Trophoblast cell (in vitro differentiated cells and primary cell): ENCODE results near the gene LONRF2.

Experiments
- DNase-seq, 2 donors: peaks; one replicate each; pipeline ENCODE4 v3.0.0-alpha.2; 2016
- H2AFZ ChIP-seq: 2 replicates; pipeline ENCODE4 v1.6.1; 2013; ENCODE audit warnings: low read length, moderate library complexity, mild to moderate bottlenecking; ENCODE audit not compliant: insufficient read depth, poor library complexity
- H2AK5ac ChIP-seq: 2 replicates; pipeline ENCODE4 v1.6.1; 2013; ENCODE audit warnings: mild to moderate bottlenecking, low read length
- H2BK120ac ChIP-seq: 2 replicates; pipeline ENCODE4 v1.6.1; 2013; ENCODE audit warnings: low read length, mild to moderate bottlenecking, moderate library complexity; ENCODE audit not compliant: insufficient read depth, poor library complexity
- H2BK12ac ChIP-seq: 2 replicates; pipeline ENCODE4 v1.6.1; 2013; ENCODE audit warnings: mild to moderate bottlenecking, low read length, moderate library complexity
- H2BK5ac ChIP-seq: 2 replicates; pipeline ENCODE4 v1.6.1; 2013; ENCODE audit warnings: low read length, low read depth, moderate library complexity, mild to moderate bottlenecking; ENCODE audit not compliant: poor library complexity
- H3K14ac ChIP-seq: 2 replicates; pipeline ENCODE4 v1.6.1; 2013; ENCODE audit warnings: mild to moderate bottlenecking, low read length
- H3K18ac ChIP-seq: 2 replicates; pipeline ENCODE4 v1.6.1; 2013; ENCODE audit warnings: mild to moderate bottlenecking, low read length
- H3K23ac ChIP-seq: 2 replicates; pipeline ENCODE4 v1.6.1; 2013; ENCODE audit warnings: low read length
- H3K27ac ChIP-seq: 2 replicates; pipeline ENCODE4 v1.5.1; 2013; ENCODE audit warnings: low read depth, mild to moderate bottlenecking, inconsistent platforms, low read length, moderate library complexity
- H3K27me3 ChIP-seq: 2 replicates; pipeline ENCODE4 v1.6.1; 2013; ENCODE audit warnings: inconsistent platforms, mild to moderate bottlenecking, low read length, moderate library complexity; ENCODE audit not compliant: insufficient read depth
- H3K36me3 ChIP-seq, 2 experiments: 1 replicate in 1 of 2; 2 replicates in 1 of 2; pipeline ENCODE4 v1.6.1; 2013; ENCODE audit warnings: low read length in 2 of 2, mild to moderate bottlenecking in 2 of 2, moderate library complexity in 1 of 2; ENCODE audit not compliant: insufficient read depth in 2 of 2, control insufficient read depth in 1 of 2
- H3K4ac ChIP-seq: 2 replicates; pipeline ENCODE4 v1.6.1; 2013; ENCODE audit warnings: low read depth, mild to moderate bottlenecking, low read length, moderate library complexity
- H3K4me1 ChIP-seq, 2 experiments: 1 replicate in 1 of 2; 2 replicates in 1 of 2; pipeline ENCODE4 v1.6.1; 2013; ENCODE audit warnings: low read length in 2 of 2, mild to moderate bottlenecking in 2 of 2, moderate library complexity in 1 of 2; ENCODE audit not compliant: insufficient read depth in 2 of 2, control insufficient read depth in 1 of 2
- H3K4me2 ChIP-seq: 2 replicates; pipeline ENCODE4 v1.6.1; 2013; ENCODE audit warnings: inconsistent platforms, mild to moderate bottlenecking, low read length, moderate library complexity
- H3K4me3 ChIP-seq: 2 replicates; pipeline ENCODE4 v1.5.1; 2013; ENCODE audit warnings: mild to moderate bottlenecking, low read depth, low read length, inconsistent platforms
- H3K79me1 ChIP-seq: one replicate; pipeline ENCODE4 v1.6.1; 2013; ENCODE audit warnings: low read length
- H3K79me2 ChIP-seq: 2 replicates; pipeline ENCODE4 v1.6.1; 2013; ENCODE audit warnings: low read length, mild to moderate bottlenecking; ENCODE audit not compliant: control insufficient read depth, insufficient read depth, poor library complexity
- H3K9ac ChIP-seq: 2 replicates; pipeline ENCODE4 v1.6.1; 2013; ENCODE audit warnings: mild to moderate bottlenecking, low read length
- H3K9me3 ChIP-seq: 2 replicates; pipeline ENCODE4 v1.6.1; 2013; ENCODE audit warnings: low read depth, mild to moderate bottlenecking, control low read depth, inconsistent platforms, low read length; ENCODE audit not compliant: insufficient read depth
- H4K12ac ChIP-seq: 2 replicates; pipeline ENCODE4 v1.6.1; 2013; ENCODE audit warnings: low read depth, mild to moderate bottlenecking, low read length, moderate library complexity
- H4K8ac ChIP-seq: 2 replicates; pipeline ENCODE4 v1.6.1; 2013; ENCODE audit warnings: low read depth, mild to moderate bottlenecking, low read length, moderate library complexity
- H4K91ac ChIP-seq: one replicate; pipeline ENCODE4 v1.6.1; 2013; ENCODE audit warnings: low read depth, mild to moderate bottlenecking, low read length, moderate library complexity
- WGBS: extraction: QIAGEN DNeasy Blood & Tissue Kit; methylation state at CpG from one replicate; pipeline ENCODE4 v1.1.7; 2013; ENCODE audit warnings: missing lambda C conversion rate; ENCODE audit not compliant: insufficient read length, insufficient coverage; ENCODE audit errors: extremely low coverage; 5-methylcytosine and 5-hydroxymethylcytosine counted together

Gene LONRF2

DNA sequence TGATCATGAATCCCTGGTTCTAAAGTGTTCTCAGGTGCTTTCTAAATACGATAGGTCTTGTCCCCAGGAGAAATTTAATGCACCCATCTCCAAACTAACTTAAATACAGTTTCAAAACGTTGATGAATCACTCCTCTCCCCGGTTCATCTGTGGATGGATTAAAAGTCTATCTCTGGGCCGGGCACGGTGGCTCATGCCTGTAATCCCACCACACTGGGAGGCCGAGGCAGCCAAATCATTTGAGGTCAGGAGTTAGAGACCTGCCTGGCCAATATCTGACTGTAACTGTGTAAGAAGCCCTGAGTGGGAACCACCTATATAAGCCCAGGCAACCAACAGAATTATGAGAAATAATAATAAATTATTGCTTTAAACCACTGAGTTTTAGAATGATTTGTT lies 78.7 kb downstream of the LONRF2 start:
- no CpG with 5 or more reads among the region's 6 CpGs for WGBS
- Histone ChIP-seq H2AK5ac (no peak overlapping the region), H4K8ac (no peak overlapping the region), H3K18ac (no peak overlapping the region), H4K12ac (no peak overlapping the region), H3K79me2 (no peaks in the 10 kb centered on the region), H2BK12ac (no peak overlapping the region), H3K4me3 (no peak overlapping the region), H3K27ac (no peak overlapping the region), H2BK5ac (no peak overlapping the region), H3K23ac (no peak overlapping the region), H4K91ac (no peak overlapping the region), H3K79me1 (peaks cover 2% of the 10 kb centered on the region), H3K4ac (no peak overlapping the region), H3K27me3 (no peaks in the 10 kb centered on the region), H3K4me1 (peaks cover 0 to 3% of the 10 kb centered on the region in 2 experiments), H3K36me3 (no peaks in the 10 kb centered on the region), H3K9ac (no peak overlapping the region), H3K9me3 (no peaks in the 10 kb centered on the region), H2BK120ac (no peak overlapping the region), H3K14ac (no peak overlapping the region), H3K4me2 (no peak overlapping the region), H2AFZ (no peak overlapping the region)
- no peak for DNase-seq

DNA sequence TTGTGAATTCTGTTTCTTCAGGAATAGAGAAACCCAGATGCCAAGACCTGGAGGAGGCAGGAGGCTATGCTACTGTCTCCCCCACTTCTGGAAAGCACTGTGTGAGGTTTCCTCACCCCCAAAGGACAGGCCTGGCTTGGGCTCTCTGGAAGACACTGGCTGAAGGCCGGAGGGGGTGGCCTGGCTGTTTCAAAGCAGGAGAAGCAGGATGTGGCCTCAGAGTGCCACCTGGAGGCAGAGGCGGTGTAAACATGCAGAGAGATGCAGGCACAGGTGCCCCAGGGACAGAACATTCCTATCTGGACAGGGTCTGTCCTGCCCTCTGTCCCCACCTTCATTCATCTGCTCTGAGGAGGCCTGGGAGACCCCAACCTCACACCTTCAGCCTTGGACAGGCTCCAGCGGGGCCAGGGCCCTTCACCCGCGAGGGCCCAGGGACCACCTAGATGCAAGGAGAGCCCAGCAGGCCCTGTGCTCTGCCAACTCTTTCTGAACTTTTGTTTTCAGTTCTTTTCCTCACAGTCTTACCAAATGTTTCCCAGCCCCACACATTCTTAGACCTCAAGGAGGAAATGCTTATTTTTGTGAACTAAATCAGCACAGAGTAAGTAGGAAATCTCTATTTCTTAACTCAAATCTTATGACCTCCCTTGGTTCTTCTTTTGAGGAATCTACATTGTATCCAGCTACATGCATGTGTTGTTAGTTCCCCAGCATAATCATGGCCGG lies 79.2 kb downstream of the LONRF2 start:
- Histone ChIP-seq H3K27me3 (no peaks in the 10 kb centered on the region), H2BK120ac (no peak overlapping the region), H3K23ac (no peak overlapping the region), H4K8ac (no peak overlapping the region), H3K9me3 (no peaks in the 10 kb centered on the region), H3K4ac (no peak overlapping the region), H4K12ac (no peak overlapping the region), H2AFZ (no peak overlapping the region), H4K91ac (no peak overlapping the region), H2BK12ac (no peak overlapping the region), H3K4me1 (peaks cover 0 to 3% of the 10 kb centered on the region in 2 experiments), H2BK5ac (no peak overlapping the region), H3K4me3 (no peak overlapping the region), H3K9ac (no peak overlapping the region), H3K79me1 (peaks cover 2% of the 10 kb centered on the region), H3K18ac (no peak overlapping the region), H3K4me2 (no peak overlapping the region), H3K79me2 (no peaks in the 10 kb centered on the region), H3K27ac (no peak overlapping the region), H3K36me3 (no peaks in the 10 kb centered on the region), H3K14ac (no peak overlapping the region), H2AK5ac (no peak overlapping the region)
- WGBS: no CpG with 5 or more reads among the region's 6 CpGs
- peak; percentile 52 to 77 for DNase-seq

DNA sequence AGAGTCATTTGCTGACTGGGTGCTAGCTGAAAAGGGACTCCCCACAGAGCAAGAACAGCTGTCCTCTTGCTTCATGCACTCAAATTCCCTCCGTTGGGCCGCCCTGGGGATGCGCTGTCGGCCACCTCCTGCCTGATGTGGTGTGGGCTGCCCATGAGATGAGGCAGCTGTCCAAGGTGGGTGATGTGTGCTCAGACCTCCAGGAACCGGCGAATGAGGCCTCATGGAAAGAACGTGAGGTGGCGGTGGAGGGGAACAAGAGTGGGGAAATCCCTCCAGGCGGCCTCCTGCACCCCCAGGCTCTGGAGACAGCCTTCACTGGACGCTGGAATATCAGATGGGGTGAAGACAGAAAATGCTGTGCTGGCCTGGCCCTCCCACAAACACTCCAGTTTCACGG lies 79.8 kb downstream of the LONRF2 start:
- no peaks in the 10 kb centered on the region for H3K36me3 ChIP-seq
- H3K14ac ChIP-seq: no peak overlapping the region
- H4K8ac ChIP-seq: no peak overlapping the region
- no peak overlapping the region for H3K9ac ChIP-seq
- peaks cover 2% of the 10 kb centered on the region for H3K79me1 ChIP-seq
- H3K4me2 ChIP-seq: no peak overlapping the region
- no peak overlapping the region for H3K18ac ChIP-seq
- no peak overlapping the region for H3K4ac ChIP-seq
- DNase-seq: no peak
- no peaks in the 10 kb centered on the region for H3K9me3 ChIP-seq
- no peak overlapping the region for H2BK5ac ChIP-seq
- no peak overlapping the region for H2BK120ac ChIP-seq
- H3K27me3 ChIP-seq: no peaks in the 10 kb centered on the region
- no peak overlapping the region for H3K27ac ChIP-seq
- H2AFZ ChIP-seq: no peak overlapping the region
- no peak overlapping the region for H2BK12ac ChIP-seq
- peaks cover 0 to 3% of the 10 kb centered on the region in 2 experiments for H3K4me1 ChIP-seq
- no peaks in the 10 kb centered on the region for H3K79me2 ChIP-seq
- H4K91ac ChIP-seq: no peak overlapping the region
- H3K4me3 ChIP-seq: no peak overlapping the region
- no peak overlapping the region for H4K12ac ChIP-seq
- no peak overlapping the region for H3K23ac ChIP-seq
- no CpG with 5 or more reads among the region's 11 CpGs for WGBS
- H2AK5ac ChIP-seq: no peak overlapping the region

DNA sequence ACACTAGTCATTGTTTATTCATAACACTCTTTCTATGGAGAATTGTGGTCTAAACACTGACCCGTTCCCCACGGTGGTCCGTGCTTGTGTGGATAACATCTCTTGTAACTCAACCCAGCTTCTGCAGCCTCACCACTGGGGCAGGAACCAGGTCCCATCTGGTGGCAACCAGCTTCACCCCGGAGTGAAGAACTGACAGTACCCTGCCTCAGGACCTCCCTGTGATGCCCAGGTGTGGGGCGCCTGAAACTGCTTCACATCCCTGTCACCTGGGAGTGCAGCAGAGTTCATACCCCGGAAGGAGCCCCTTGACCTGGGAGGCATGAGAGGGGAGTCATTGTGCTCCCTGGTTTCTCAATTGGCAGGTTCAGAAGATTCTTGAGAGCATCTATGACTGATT lies 81.1 kb downstream of the LONRF2 start:
- no CpG with 5 or more reads among the region's 6 CpGs for WGBS
- H4K91ac ChIP-seq: no peak overlapping the region
- H3K23ac ChIP-seq: no peak overlapping the region
- H3K79me1 ChIP-seq: peaks cover 2% of the 10 kb centered on the region
- no peak overlapping the region for H3K18ac ChIP-seq
- H2BK120ac ChIP-seq: no peak overlapping the region
- peaks cover 0 to 3% of the 10 kb centered on the region in 2 experiments for H3K4me1 ChIP-seq
- no peak overlapping the region for H2AK5ac ChIP-seq
- no peak overlapping the region for H2AFZ ChIP-seq
- H2BK12ac ChIP-seq: no peak overlapping the region
- no peaks in the 10 kb centered on the region for H3K36me3 ChIP-seq
- no peak overlapping the region for H4K8ac ChIP-seq
- H3K79me2 ChIP-seq: no peaks in the 10 kb centered on the region
- no peak overlapping the region for H3K14ac ChIP-seq
- no peak overlapping the region for H3K27ac ChIP-seq
- H3K9me3 ChIP-seq: no peaks in the 10 kb centered on the region
- DNase-seq: no peak
- H3K4ac ChIP-seq: no peak overlapping the region
- no peak overlapping the region for H2BK5ac ChIP-seq
- H4K12ac ChIP-seq: no peak overlapping the region
- H3K9ac ChIP-seq: no peak overlapping the region
- no peak overlapping the region for H3K4me2 ChIP-seq
- no peaks in the 10 kb centered on the region for H3K27me3 ChIP-seq
- no peak overlapping the region for H3K4me3 ChIP-seq
